ENCODE data around the gene PCBP3.
"Not testable (repeated sequence)": the region's sequence is repeated elsewhere in the genome, so short reads cannot be mapped to it uniquely, and the experiment has no call there.

Gene PCBP3

DNA sequence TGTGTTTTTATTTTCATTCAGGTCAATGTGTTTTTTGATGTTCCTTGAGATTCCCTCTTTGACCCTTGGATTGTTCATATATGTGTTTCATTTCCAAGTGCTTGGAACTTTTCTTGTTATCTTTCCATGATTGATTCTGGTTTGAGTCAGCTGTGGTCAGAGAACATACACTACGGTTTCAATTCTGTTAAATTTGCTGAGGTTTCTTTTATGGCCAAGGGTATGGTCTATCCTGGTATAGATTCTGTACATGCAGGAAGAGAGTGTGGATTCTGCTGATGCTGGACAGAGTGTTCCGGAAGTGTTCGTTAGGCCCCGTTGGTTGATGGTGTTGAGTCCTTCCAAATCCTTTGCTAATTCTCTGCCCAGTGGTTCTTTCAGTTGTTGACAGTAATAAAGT, 239.6 kb downstream of the PCBP3 start:
- no peak for DNase-seq

DNA sequence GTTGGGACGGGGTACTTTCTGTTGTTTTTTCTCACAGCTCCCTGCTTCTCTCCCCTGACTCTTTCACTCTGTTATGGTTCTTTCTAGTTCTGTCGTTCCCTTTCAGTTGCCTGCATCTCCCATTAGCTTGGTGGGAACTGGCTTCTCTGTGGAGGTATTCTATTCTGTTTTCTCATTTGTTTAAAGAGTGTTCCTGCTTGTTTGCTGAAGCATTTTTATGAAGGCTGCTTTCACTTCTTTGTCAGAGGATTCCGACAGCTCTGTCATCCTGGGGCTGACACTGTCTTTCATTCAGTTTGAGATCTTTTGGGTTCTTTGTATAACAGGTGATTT, 242.0 kb downstream of the PCBP3 start:
- no peak for DNase-seq

DNA sequence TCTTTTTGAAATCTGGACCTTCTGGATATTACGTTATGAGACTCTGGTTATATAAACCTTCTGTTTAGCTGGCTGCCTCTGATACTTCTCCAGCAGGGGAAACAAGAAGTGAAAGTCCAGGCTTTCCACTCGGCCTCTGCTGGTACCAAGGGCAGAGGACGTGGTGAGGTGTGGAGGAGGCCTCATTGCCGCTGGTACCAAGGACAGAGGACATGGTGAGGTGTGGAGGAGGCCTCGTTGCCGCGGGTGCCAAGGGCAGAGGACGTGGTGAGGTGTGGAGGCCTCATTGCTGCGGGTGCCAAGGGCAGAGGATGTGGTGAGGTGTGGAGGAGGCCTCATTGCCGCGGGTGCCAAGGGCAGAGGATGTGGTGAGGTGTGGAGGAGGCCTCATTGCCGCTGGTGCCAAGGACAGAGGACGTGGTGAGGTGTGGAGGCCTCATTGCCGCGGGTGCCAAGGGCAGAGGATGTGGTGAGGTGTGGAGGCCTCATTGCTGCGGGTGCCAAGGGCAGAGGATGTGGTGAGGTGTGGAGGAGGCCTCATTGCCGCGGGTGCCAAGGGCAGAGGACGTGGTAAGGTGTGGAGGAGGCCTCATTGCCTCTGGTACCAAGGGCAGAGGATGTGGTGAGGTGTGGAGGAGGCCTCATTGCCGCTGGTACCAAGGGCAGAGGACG, 242.5 kb downstream of the PCBP3 start:
- peak; percentile 43 for DNase-seq

DNA sequence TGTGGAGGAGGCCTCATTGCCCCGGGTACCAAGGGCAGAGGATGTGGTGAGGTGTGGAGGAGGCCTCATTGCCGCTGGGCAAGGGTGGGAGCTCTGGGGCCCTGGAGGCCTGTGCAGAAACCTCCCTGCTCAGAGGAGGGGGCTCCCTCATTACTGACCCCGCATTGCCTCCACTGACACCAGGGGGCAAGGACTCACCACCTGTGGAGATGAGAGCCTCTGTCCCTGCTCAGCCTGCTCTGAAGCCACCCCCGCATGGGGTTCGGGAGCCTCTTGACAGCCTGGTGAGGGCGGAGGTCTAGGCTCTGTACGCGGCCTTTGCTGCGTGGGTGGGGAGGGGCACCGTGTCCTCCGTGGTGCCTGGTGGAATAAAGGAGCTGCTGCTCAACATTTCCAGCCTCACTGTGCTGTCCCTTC, 243.1 kb downstream of the PCBP3 start:
- DNase-seq: no peak

DNA sequence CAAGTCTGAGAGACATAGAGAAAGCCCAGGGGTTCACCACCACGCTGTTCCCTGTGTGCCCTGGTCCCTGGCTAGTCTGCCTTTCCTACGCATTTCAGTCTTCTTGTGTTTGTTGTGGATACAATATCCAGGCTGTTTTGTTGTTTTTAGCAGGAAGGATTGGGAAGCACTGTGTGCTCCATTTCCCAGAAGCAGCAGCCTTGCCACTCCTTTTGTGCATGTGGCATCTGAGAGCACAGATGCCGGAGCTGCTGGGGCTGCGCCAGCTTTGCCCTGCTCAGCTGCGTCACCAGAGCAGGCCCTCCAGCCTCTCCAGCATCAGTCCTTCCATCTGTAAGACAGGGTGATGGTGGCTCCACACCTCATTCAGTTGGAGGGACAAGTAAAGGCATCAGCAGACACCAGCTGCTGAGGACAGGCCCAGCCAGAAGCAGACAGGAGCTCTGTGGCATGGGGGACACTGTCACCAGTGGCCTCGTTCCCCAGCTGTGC, 243.6 kb downstream of the PCBP3 start:
- no peak for DNase-seq

DNA sequence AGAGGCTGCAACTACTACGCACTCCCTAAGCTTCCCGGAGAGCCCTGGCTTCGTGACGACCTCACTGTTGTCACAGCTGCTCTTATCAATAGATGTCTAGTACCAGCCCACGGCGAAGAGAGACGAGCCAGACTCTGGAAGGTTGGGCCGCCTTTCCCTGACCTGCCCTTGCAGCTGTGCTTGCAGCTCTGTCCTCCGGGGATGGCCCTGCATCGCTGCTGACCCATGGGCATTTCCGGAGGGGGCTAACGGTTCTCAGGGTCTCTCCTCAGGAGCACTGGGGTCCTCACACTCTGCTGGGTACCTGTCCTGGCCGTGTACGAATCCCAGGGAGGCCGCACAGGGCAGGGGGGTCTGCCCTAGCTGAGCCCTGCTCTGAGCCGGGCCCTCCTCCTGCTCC, 244.3 kb downstream of the PCBP3 start:
- DNase-seq: no peak

DNA sequence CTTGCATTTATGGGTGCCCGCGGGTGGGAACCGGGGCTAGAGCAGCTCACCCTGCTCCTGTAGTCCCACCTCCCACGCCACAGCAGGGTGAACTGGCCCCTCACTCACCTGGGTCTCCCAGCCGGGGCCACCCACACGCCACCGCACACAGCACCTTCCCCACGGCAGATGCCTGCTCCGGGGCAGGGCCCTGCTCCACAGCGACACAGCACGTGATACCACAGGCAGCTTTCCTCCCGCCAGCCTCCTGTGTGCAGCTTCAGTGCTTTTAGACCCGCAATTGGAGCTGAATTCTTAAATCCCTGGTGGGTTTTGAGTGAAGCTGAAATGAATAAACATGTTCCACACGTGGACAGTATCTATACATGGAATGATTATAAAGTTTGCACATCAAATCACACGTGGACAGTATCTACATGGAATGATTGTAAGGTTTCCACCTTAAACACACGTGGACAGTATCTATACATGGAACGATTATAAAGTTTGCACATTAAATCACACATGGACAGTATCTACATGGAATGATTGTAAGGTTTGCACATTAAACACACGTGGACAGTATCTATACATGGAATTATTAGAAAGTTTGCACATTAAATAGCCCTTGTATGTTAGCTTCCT, 245.0 kb downstream of the PCBP3 start:
- no peak for DNase-seq

DNA sequence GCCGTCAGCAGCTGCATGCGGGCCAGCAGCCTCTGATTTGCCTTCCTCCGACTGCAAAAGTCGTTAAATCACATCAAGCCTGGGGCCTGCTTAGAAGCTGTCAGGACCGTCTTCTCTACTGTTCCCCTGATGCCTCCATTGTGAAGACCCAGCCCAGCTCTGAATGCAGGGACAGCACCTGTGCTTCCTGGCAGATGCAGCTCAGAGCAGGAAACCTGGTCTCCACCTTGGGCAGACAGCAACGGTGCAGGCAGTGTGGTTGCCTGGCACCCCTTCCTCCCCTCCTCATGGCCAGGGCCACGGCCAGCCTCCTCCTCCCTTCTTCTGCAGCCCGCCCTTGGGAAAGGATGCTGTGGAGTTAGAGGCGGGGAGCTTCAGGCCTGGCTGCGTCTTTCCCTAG, 245.7 kb downstream of the PCBP3 start:
- DNase-seq: no peak

DNA sequence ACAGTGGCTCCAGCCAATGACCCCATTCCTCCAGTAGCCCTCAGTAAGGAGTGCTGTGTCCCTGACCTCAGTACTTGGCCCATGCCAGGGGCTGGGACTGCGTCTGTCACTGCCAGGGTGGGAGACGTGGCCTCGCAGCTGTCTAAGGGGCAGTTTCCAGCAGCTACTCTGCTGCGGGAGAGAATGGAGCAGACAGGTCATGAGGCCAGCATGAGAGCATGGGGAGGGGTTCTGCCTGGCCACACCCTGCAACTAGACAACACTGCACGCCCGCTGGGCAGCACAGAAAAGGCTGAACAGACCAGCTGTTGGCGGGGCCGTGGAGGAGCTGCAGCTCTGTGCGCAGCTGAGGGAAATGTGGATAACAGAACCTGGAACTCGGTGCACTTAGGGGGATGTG, 246.4 kb downstream of the PCBP3 start:
- DNase-seq: no peak

DNA sequence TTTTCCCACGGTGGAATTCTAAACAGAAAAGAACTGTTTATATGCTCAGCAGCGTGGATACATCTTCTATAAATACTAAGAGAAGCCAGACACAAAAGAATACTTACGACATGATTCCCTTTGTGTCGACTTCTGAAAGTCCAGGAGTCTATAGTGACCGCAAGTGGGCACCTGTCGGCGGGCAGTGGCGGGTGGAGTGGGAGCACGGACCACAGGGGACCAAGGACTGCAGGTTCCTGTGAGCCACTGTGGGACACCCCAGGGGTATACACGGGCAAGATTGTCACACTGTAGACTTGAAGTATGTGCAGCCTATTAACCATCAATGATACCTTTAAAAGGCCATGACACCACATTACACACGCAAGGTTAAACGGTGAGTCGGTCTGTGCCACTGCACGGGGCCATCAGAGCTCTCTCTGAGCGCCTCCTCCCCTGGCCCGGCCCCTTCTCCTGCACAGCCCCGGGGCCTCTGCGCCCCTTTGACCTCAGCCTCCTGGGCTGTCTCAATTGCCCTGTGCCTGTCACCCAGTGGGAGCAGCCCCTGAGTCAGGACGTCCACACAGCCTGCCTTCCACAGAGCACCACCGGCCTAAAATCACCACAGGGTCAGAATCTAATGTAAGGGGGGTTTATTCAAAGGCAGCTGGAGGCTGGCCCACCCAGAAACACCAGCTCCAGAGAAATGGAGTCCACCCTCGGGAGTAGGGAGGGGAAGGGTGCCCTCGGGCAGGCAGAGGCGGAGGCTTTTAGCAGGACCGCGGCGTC, 248.0 kb downstream of the PCBP3 start:
- DNase-seq: no peak

DNA sequence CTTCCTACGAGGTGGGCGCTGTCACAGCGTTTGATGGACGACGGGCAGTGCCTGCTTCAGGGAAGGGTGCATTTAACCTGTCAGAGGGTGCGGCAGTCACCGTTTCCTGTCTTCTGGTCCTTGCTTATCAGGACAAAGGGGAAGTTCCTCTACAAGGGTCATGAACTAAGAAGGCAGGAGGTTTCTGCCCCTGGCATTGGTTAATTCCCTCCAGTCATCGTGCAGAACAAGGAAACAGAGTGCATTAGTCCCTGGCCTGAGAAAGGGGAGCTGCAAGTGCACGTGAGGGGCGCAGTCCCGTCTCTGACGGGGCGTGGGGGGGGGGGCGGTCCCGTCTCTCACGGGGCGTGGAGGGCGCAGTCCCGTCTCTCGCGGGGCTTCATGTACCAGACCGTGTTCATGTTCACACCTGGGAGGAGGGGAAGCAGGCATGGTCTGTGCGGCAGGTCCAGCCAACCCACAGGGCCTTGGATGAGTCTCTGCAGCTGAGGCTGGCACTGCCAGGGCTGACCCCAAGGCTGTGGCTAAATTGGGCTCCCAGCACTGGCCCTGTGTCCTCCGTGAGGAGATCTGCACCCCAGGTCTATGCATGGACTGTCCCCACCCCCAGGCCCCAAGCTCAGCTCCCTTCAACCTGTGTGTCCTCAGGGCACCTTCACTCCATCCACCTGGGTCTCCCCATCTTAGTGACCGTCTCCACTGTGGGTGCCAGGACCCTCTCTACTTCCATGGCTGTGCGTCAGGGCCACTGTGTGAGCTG, 248.8 kb downstream of the PCBP3 start:
- DNase-seq: no peak

DNA sequence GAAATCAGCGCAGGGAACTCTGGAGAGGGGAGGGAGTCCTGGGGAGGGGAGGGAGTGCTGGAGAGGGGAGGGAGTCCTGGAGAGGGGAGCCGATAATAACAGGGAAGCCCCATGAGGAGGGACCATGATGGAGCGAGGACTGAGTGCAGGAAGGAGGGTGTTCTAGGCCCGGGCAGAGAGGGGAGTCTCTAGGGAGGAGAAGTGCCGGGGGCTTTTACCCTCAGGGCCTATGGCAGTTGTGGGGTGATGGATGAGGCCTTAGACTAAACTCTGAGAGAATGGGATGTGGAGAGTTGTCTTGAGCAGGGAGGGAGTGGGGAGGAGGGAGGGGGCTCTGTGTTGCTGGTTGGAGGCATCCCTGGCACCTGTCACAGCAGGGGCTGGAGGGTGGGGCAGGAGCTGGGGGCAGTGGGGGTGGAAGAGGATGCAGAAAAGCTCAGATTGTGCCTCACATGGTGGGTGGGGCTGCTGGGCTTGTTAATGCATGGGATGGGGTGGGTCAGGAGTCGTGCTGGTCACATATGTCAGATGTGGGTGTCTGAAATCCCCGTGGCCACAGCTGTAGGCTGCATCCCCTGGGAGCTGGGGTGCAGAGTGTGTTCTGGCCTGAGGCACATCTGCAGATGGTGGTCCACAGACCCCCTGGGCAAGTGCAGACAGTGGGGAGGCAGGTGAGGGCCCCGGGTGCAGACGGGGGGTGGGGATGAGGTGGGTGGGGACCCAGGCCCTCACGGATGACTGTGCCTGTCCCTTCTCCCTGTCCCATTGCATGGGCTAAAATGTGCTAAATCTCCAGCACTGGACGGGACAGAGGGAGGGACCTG, 249.6 kb downstream of the PCBP3 start:
- DNase-seq: no peak

DNA sequence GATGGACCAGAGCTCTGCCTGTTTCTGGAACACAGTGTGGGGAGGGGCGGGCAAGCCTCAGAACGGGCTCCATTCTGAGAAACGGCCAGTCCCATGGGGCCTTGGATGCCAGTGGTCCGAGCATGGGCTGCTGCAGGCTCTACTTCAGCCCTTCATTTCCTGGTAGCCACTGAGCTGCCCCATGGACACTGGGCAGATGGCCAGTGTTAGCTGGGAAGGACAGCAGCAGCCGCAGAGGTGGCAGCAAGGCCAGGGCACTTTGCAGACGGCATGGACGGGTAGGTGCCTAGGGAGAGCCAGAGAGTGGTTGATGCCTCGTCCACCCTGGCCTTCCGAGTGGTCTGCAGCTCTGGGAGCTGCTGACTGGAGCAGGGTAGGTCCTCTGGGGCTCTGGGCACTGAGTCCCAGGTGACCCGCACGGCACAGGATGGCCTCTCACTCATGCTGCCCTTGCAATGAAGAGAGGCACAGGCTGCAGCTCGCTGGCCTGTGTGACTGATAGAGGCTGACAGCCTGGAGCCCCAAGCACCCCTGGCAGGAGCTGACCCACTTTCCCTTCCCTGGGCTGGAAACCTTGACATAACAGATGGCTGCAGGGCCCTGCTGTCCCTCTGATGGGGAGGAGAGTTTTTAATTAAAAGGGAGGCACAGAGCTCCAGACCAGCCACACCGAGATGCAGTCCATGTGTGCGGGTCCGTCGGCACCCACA, 250.4 kb downstream of the PCBP3 start:
- DNase-seq: no peak

DNA sequence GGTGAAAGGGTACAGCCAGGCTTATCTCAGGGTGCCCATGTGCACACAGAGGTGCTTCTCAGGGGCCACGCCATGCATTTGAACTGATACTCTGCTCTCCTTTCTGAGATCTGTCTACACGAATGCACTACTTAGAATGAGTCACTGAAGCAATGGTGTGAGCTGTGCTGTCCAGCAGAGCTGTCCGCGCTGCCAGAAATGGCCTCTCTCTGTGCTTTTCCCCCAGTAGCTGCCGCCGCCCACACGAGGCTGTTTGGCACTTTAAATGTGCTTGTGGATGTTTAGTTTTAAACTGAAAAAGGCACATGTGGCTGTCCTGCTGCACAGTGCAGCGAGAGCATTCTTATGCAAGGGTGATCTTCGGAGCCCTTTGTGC, 250.9 kb downstream of the PCBP3 start:
- no peak for DNase-seq

DNA sequence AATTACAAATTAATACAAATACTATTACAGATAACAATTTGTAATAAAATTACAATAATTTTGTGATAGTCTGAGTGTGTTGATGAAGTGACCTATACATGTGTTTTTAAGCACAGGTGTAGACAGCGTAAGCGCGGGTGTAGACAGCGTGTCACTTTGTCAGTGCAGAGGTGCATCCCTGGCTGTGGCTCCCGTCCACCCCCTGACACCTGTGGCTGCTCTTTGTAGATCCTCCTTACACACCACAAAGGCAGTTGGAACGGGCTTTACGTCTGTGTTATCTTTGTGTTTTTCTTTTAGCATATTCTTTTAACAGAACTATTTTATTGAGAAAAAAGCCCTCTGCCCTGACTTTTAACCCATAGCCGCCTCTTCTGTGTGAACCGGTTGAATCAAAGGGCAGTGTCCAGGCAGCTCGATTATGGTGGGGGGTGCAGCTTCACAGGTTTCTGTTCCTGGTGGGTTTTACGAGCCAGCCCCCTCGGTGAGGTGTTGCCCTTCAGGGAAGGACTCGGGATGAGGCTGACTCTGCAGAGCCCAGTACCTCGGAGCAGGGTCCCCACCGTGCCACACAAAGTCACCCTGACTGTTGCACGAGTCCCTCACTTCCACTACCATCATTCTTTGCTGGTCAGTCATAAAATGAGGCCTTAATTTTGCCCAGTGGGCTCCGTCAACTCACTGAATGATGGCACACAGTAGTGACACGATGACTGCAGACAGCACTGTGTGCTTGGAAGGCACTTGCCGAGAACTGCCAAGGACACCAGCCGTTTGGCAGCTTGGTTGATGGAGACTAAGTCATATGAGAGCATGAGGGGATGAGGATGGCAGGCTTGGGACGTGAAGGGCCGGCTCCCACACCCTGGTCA, 251.6 kb downstream of the PCBP3 start:
- DNase-seq: no peak

DNA sequence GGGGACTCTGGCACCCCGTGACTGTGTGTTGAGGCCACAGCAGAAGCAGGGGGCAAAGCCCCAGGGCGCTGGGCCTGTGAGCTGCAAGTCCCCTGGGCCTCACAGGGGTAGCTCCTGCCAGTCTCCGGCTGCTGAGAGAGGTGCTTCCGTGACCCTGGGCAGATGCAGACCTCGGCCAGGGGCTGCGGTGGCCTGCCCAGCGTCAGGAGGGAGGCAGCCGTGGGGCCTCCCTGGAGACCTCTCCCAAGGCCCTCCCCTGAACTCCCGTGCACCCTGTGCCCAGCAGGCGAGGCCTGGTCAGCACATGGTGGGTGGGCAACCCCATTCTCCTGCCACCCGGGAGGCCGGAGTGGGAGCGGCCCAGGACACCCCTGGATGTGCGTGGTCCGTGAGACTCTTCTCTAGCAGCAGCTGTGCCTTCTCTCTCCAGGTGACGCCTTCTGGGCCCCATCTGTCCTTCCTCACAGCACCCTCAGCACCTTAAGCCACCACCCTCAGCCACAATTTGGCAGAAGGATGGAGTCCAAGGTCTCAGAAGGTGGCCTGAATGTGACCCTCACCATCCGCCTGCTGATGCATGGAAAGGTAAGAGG, 252.3 kb downstream of the PCBP3 start:
- no peak for DNase-seq

DNA sequence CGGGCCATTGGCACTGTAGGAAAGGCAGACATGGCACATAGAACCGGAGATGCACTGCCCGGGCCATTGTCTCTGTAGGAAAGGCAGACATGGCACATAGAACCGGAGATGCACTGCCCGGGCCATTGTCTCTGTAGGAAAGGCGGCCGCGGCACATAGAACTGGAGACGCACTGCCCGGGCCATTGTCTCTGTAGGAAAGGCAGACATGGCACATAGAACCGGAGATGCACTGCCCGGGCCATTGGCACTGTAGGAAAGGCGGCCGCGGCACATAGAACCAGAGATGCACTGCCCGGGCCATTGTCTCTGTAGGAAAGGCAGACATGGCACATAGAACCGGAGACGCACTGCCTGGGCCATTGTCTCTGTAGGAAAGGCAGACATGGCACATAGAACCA, 252.9 kb downstream of the PCBP3 start:
- DNase-seq: not testable (repeated sequence)

DNA sequence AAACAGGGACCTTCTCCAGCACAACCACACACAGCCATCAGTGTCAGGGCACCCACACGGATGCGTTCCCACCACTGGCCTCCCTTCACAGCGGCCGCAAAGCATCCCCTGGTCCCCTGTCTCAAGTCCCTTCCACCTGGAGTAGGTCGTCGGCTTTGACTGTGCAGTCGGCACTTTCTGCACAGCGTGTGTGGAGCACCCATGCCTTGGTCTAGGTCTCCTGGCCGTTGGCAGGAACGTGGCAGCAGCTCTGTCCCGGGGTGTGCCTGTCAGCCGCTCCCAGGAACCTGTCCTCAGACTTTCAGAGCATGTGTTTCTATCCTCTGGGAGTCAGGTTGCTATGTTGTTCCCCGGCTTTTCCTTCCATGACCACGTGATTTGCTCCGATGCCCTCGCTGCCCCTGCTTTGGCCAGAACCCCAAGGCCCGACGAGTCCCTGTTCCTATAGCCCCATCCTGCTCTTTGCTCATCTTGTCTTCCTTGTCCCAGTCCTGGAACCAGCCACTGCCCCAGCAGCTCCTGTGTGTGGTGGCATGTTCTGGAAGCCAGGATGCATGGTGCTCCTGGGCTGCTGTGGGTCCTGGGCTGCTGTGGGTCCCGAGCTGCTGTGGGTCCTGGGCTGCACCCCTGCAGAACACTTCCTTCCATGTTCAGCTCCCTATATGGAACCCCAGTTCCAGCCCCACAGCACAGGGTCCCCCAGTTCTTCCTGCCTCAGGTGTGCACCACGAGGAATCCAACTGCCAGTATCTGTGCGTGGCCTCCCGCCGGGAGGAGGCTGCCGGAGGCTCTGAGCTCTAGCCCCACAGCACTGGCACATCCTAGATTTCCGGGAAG, 253.9 kb downstream of the PCBP3 start:
- DNase-seq: no peak

DNA sequence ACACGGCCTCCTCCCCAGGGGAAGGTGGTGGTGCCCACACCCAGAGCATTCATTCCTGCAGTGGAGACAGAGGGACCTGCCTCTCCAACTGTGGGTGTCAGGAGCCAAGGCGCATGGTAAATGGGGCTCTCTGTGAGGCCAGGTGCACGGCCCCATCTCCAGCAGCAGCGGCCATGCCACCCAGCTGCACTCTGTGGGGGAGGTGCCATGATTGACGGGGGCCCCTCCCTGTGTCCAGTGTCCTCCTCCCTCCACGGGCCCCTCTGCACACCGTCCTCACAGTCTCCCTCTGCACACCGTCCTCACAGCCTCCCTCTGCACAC, 254.5 kb downstream of the PCBP3 start:
- no peak for DNase-seq

DNA sequence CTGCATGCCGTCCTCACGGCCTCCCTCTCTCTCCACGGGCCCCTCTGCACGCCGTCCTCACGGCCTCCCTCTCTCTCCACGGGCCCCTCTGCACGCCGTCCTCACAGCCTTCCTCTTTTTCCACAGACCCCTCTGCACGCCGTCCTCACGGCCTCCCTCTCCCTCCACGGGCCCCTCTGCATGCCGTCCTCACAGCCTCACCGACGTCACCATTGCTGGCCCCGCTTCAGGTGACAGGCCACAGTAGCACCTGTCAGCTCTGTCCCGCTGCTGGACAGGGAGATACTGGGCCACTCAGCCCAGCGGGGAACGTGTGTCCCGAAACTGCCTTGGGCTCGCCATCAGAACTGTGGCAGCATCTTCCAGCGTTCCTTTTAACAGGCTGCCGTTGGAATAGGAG, 255.3 kb downstream of the PCBP3 start:
- no peak for DNase-seq

Measured in activated CD4-positive, CD25-positive, alpha-beta regulatory T cell treated with anti-CD3 and anti-CD28 coated beads, Interleukin-2, amount 50 U/mL, for 72 hours (primary cell).